MV-4-11 (cell line): ENCODE measurements around the gene FOSL2.

Source experiments
- DNase-seq: peaks from one replicate; lab custom pipeline; 2025; lab: John Stamatoyannopoulos, UW

The FOSL2 gene

GRCh38 chr2:28394997-28395333, 2.3 kb downstream of the FOSL2 start:
- no peak for DNase-seq

- DNase-seq = peak; percentile 67
These were observed 2.8 kb downstream of the FOSL2 start for GRCh38 chr2:28395334-28396061.

- no peak for DNase-seq
These were observed 4.4 kb downstream of the FOSL2 start for GRCh38 chr2:28397043-28397381.

GRCh38 chr2:28398101-28398834, 5.6 kb downstream of the FOSL2 start:
- DNase-seq = no peak

GRCh38 chr2:28399289-28399688, 6.6 kb downstream of the FOSL2 start:
- no peak for DNase-seq

- DNase-seq = no peak
These were observed 7.3 kb downstream of the FOSL2 start for GRCh38 chr2:28399956-28400355.

- DNase-seq = no peak
These were observed 7.8 kb downstream of the FOSL2 start for GRCh38 chr2:28400419-28400818.

GRCh38 chr2:28400921-28401320, 8.3 kb downstream of the FOSL2 start:
- no peak for DNase-seq

- DNase-seq = no peak
These were observed 8.8 kb downstream of the FOSL2 start for GRCh38 chr2:28401411-28401810.

GRCh38 chr2:28401948-28402550, 9.4 kb downstream of the FOSL2 start:
- DNase-seq = no peak

GRCh38 chr2:28403370-28403956, 10.8 kb downstream of the FOSL2 start:
- no peak for DNase-seq

GRCh38 chr2:28404086-28404485, 11.4 kb downstream of the FOSL2 start:
- no peak for DNase-seq

GRCh38 chr2:28405537-28405936, 12.9 kb downstream of the FOSL2 start:
- DNase-seq = no peak

- DNase-seq = peak; percentile 83
These were observed 13.8 kb downstream of the FOSL2 start for GRCh38 chr2:28406276-28407096.

- no peak for DNase-seq
These were observed 14.7 kb downstream of the FOSL2 start for GRCh38 chr2:28407131-28407975.

- no peak for DNase-seq
These were observed 15.5 kb downstream of the FOSL2 start for GRCh38 chr2:28407976-28408690.

GRCh38 chr2:28408764-28409599, 16.3 kb downstream of the FOSL2 start:
- peak; percentile 85 for DNase-seq

- DNase-seq = no peak
These were observed 18.6 kb downstream of the FOSL2 start for GRCh38 chr2:28411166-28411755.

GRCh38 chr2:28411956-28412609, 19.4 kb downstream of the FOSL2 start:
- DNase-seq = no peak
